HG03108 (cell line): ENCODE data around the gene CLIP4.
"Not testable (repeated sequence)": the region's sequence is repeated elsewhere in the genome, so short reads cannot be mapped to it uniquely, and the experiment has no call there.

Experiments used
- ATAC-seq: cut with Tn5 transposase; IDR thresholded peaks from one replicate; pipeline ENCODE4 v1.9.1; 2021; ENCODE audit warnings: moderate library complexity; ENCODE audit not compliant: unreplicated experiment

CLIP4 gene

GRCh38 chr2:29114946-29115609, at the start of gene CLIP4:
CLIP4 (plus strand) TSS chr2:29115415; CDS start chr2:29121389, 5,974 bp downstream.
- peak; percentile 34 for ATAC-seq

- ATAC-seq, result no peak
These were observed 48.8 kb upstream of the CLIP4 start for GRCh38 chr2:29066271-29066860.

GRCh38 chr2:29066997-29067605, 48.1 kb upstream of the CLIP4 start:
- ATAC-seq, result no peak

- ATAC-seq, result no peak
These were observed 46.7 kb upstream of the CLIP4 start for GRCh38 chr2:29068513-29068912.

- no peak for ATAC-seq
These were observed 44.7 kb upstream of the CLIP4 start for GRCh38 chr2:29070526-29070925.

GRCh38 chr2:29071032-29071975, 43.9 kb upstream of the CLIP4 start:
- ATAC-seq, result no peak

- no peak for ATAC-seq
These were observed 43.0 kb upstream of the CLIP4 start for GRCh38 chr2:29072251-29072650.

- no peak for ATAC-seq
These were observed 42.1 kb upstream of the CLIP4 start for GRCh38 chr2:29072971-29073725.

GRCh38 chr2:29073933-29074332, 41.3 kb upstream of the CLIP4 start:
- no peak for ATAC-seq

GRCh38 chr2:29074411-29074810, 40.8 kb upstream of the CLIP4 start, which contains the start of gene PCARE:
PCARE (minus strand) TSS chr2:29074523; CDS start chr2:29074261, 262 bp downstream.
- ATAC-seq, result no peak

GRCh38 chr2:29075894-29076705, 39.1 kb upstream of the CLIP4 start:
- no peak for ATAC-seq

- no peak for ATAC-seq
These were observed 35.3 kb upstream of the CLIP4 start for GRCh38 chr2:29079887-29080286.

GRCh38 chr2:29080886-29081743, 34.1 kb upstream of the CLIP4 start:
- ATAC-seq, result no peak

- ATAC-seq, result peak; percentile 79
These were observed 32.3 kb upstream of the CLIP4 start for GRCh38 chr2:29082804-29083495.

GRCh38 chr2:29084554-29084953, 30.7 kb upstream of the CLIP4 start:
- no peak for ATAC-seq

- not testable (repeated sequence) for ATAC-seq
These were observed 24.9 kb upstream of the CLIP4 start for GRCh38 chr2:29090311-29090710.

- no peak for ATAC-seq
These were observed 18.2 kb upstream of the CLIP4 start for GRCh38 chr2:29096969-29097368.

GRCh38 chr2:29097569-29097968, 17.6 kb upstream of the CLIP4 start:
- ATAC-seq, result no peak
